GM23248 (cell line): Measurements from ENCODE around the gene PRR23E. TPM values are rescaled to one million over a fixed set of nuclear protein-coding genes. Genes with fewer than 3 reads are reported as not detected.
A peak's percentile ranks its signal among the peaks of the same experiment; 100 is the strongest.

Experiments
- DNase-seq: peaks from one replicate; pipeline ENCODE4 v3.0.0-alpha.2; 2015
- H2AFZ ChIP-seq: fragments of 200-600 bp; sonication (generic); 2 replicates; pipeline ENCODE4 v1.6.1; 2016; ENCODE audit warnings: antibody characterized with exemption
- H3F3A ChIP-seq: fragments of 200-600 bp; sonication (generic); 2 replicates; pipeline ENCODE4 v1.6.1; 2016; ENCODE audit warnings: mild to moderate bottlenecking, antibody characterized with exemption, mixed run types; ENCODE audit not compliant: insufficient read depth
- H3K27ac ChIP-seq: fragments of 200-600 bp; sonication (generic); 2 replicates; pipeline ENCODE4 v1.5.1; 2016; ENCODE audit warnings: mild to moderate bottlenecking
- H3K27me3 ChIP-seq: fragments of 200-600 bp; sonication (generic); replicated peaks from 2 replicates; pipeline ENCODE4 v1.6.1; 2016; ENCODE audit warnings: mild to moderate bottlenecking; ENCODE audit not compliant: insufficient read depth
- H3K36me3 ChIP-seq: fragments of 200-600 bp; sonication (generic); 2 replicates; pipeline ENCODE4 v1.6.1; 2016; ENCODE audit warnings: low read depth, mild to moderate bottlenecking
- H3K4me1 ChIP-seq: fragments of 200-600 bp; sonication (generic); 2 replicates; pipeline ENCODE4 v1.6.1; 2016; ENCODE audit warnings: mild to moderate bottlenecking; ENCODE audit not compliant: insufficient read depth
- H3K4me2 ChIP-seq: fragments of 200-600 bp; sonication (generic); one replicate; pipeline ENCODE4 v1.6.1; 2016; ENCODE audit warnings: mild to moderate bottlenecking; ENCODE audit not compliant: unreplicated experiment
- H3K4me3 ChIP-seq: fragments of 200-600 bp; sonication (generic); 2 replicates; pipeline ENCODE4 v1.5.1; 2016; ENCODE audit warnings: mild to moderate bottlenecking
- H3K79me2 ChIP-seq: fragments of 200-600 bp; sonication (generic); 2 replicates; pipeline ENCODE4 v1.6.1; 2016; ENCODE audit warnings: mild to moderate bottlenecking; ENCODE audit not compliant: insufficient read depth
- H3K9ac ChIP-seq: fragments of 200-600 bp; sonication (generic); 2 replicates; pipeline ENCODE4 v1.6.1; 2016; ENCODE audit warnings: mild to moderate bottlenecking
- H3K9me2 ChIP-seq: fragments of 200-600 bp; sonication (generic); 2 replicates; pipeline ENCODE4 v1.6.1; 2016; ENCODE audit warnings: mixed run types, mild to moderate bottlenecking, moderate library complexity; ENCODE audit not compliant: insufficient read depth
- H3K9me3 ChIP-seq: fragments of 200-600 bp; sonication (generic); one replicate; pipeline ENCODE4 v1.6.1; 2017; ENCODE audit warnings: low read depth
- H4K20me1 ChIP-seq: fragments of 200-600 bp; sonication (generic); 2 replicates; pipeline ENCODE4 v1.6.0; 2016; ENCODE audit not compliant: insufficient read depth
- EZH2 ChIP-seq: fragments of 200-600 bp; sonication (generic); IDR thresholded peaks from 2 replicates; pipeline ENCODE4 v1.6.1; 2018; ENCODE audit warnings: antibody characterized with exemption, mild to moderate bottlenecking; ENCODE audit not compliant: insufficient read depth, poor library complexity, severe bottlenecking
- EZH2phosphoT487 ChIP-seq: fragments of 200-600 bp; sonication (generic); IDR thresholded peaks from 2 replicates; pipeline ENCODE4 v1.6.1; 2018; ENCODE audit warnings: antibody characterized with exemption, moderate library complexity, mild to moderate bottlenecking, low read depth; ENCODE audit not compliant: insufficient read depth
- WGBS, 2 experiments: methylation state at CpG; one replicate each; pipeline ENCODE4 v1.1.6; 2015 to 2017; ENCODE audit warnings: low lambda C conversion rate in 2 of 2, low coverage in 1 of 2; ENCODE audit errors: missing lambda C conversion rate in 2 of 2; 5-methylcytosine and 5-hydroxymethylcytosine counted together
- in situ Hi-C: fragments of 300-500 bp; cut with MboI; formaldehyde crosslinking; loops from 2 replicates; pipeline ENCODE4 v1.15.0; 2020
- polyA plus RNA-seq: library from polyadenylated mRNA; unstranded; fragments of >200 nt; fragmentation: Nextera tagmentation; extraction: Ambion mirVana; gene quantifications from 2 replicates; pipeline ENCODE4 v1.2.1, GENCODE V29; 2016
- total RNA-seq: library from RNA; depleted of rRNA; stranded (reverse); fragments of >200 nt; shearing (Covaris generic); gene quantifications from 2 replicates; pipeline ENCODE4 v1.2.3, GENCODE V29; 2014

The PRR23E gene
- total and polyA plus RNA-seq, 2 experiments from 2014 or later: not detected

DNA sequence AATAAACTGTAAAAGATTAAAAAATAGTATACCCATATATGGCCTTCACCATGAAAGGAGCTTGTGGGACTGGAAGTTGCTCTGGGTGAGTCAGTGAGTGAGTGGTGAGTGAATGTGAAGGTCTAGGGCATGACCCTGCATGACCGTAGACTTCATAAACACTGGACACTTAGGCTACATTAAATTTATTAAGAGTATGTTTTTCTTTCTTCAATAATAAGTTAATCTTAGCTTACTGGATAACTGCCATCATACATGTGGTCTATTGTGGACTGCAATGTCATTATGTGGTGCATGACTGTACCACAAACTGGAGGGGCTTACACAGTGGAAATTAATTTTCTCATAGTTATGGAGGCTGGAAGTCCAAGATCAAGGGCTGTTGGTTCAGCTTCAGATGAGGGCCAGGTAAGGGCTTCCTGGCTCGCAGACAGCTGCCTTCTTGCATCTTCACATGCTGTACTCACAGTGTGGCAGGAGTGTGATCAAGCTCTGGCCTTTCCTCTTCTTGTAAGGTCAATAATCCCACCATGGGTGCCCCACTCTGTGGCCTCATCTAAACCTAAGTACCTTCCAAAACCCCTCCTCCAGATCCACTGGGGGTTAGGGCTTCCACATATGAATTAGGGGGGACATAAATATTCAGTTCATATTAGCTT, 40.8 kb upstream of the PRR23E start:
- TF ChIP-seq EZH2: no peak
- no peak for TF ChIP-seq EZH2phosphoT487
- no peaks in the 10 kb centered on the region for H3K36me3 ChIP-seq
- DNase-seq: peak; percentile 53
- no peak overlapping the region for H3K27ac ChIP-seq
- H3K4me2 ChIP-seq: no peak overlapping the region
- H3K27me3 ChIP-seq: peaks cover 9% of the 10 kb centered on the region; the same call in 1 of the 2 replicates
- no peak overlapping the region for H2AFZ ChIP-seq
- no peak overlapping the region for H3K4me3 ChIP-seq
- H3F3A ChIP-seq: no peaks in the 10 kb centered on the region
- no peaks in the 10 kb centered on the region for H3K9me3 ChIP-seq
- H3K79me2 ChIP-seq: no peaks in the 10 kb centered on the region
- in situ Hi-C loops: no loop called here
- WGBS, 2 experiments: 47 to 50% methylated on average over 2 of the region's 2 CpGs
- H3K9me2 ChIP-seq: no peaks in the 10 kb centered on the region
- H3K9ac ChIP-seq: no peak overlapping the region
- H3K4me1 ChIP-seq: peaks cover 9% of the 10 kb centered on the region
- H4K20me1 ChIP-seq: no peaks in the 10 kb centered on the region

DNA sequence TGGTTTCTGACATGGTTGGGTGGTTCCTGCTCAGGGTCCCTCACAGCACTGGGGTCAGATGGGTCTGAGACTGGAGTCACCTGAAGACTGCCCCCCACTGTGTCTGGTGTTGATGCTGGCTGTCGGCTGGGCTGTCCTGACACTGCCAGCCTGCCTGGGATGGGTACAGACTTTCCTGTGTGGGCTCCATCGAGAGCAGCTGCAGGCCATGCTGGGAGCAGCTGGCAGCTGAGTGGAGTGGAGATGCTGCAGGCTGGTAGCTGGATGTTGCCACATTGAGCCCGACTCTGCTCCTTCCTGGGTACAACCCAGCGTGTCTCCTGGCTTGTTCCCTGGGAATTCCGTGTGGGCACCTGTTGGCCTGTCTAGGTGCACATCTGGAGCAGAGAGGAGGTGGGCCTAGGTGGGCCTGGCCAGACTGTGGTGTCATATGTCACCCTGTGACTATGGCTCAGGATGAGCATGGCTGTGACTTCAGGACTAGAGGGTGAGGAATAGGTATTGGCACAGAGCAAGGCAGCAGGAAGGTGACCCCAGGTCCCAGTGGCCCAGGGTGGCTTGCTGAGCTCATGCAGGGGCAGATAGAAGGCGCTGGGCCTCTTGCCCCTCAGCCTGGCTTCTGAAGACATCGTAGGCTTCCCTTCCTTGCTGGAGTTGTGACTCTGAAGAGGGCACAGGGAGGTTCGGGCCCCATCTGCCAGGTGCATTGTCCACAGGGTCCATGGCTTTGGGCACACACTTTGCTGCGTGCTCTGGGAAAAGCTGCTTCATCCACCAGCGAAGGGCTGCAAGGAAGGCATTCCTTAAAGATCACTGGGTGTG, 40.0 kb upstream of the PRR23E start:
- H3K4me1 ChIP-seq: peaks cover 9% of the 10 kb centered on the region
- H3K9me3 ChIP-seq: no peaks in the 10 kb centered on the region
- H3K27ac ChIP-seq: no peak overlapping the region
- H4K20me1 ChIP-seq: no peaks in the 10 kb centered on the region
- no peak overlapping the region for H2AFZ ChIP-seq
- no peak for TF ChIP-seq EZH2
- no peak for TF ChIP-seq EZH2phosphoT487
- no peak overlapping the region for H3K4me2 ChIP-seq
- no peaks in the 10 kb centered on the region for H3K79me2 ChIP-seq
- no peaks in the 10 kb centered on the region for H3F3A ChIP-seq
- H3K36me3 ChIP-seq: no peaks in the 10 kb centered on the region
- in situ Hi-C loops: no loop called here
- H3K4me3 ChIP-seq: no peak overlapping the region
- no peak for DNase-seq
- H3K9me2 ChIP-seq: no peaks in the 10 kb centered on the region
- 75 to 78% methylated on average over 10 of the region's 10 CpGs for WGBS, 2 experiments
- H3K9ac ChIP-seq: no peak overlapping the region
- peaks cover 9% of the 10 kb centered on the region for H3K27me3 ChIP-seq

DNA sequence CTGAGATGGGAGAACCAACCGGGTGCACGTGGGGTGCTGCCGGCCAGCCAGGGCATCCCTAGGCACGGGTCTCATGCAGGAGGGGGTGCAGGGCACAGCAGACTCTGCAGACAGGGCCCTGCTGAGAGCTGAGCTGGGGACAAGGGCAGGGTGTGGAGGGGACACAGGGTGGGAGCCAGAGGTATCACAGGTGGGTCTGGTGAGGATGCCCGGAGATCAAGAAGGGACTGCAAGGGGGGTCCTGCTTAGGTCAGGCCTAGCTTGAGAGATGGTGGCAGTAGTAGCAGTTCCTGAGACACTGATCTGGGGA, 39.5 kb upstream of the PRR23E start:
- in situ Hi-C loops: no loop called here
- DNase-seq: no peak
- Histone ChIP-seq H2AFZ (no peak overlapping the region), H3F3A (no peaks in the 10 kb centered on the region), H3K79me2 (no peaks in the 10 kb centered on the region), H3K36me3 (no peaks in the 10 kb centered on the region), H3K27ac (no peak overlapping the region), H3K9ac (no peak overlapping the region), H3K9me2 (no peaks in the 10 kb centered on the region), H3K4me3 (no peak overlapping the region), H4K20me1 (no peaks in the 10 kb centered on the region), H3K4me1 (peaks cover 9% of the 10 kb centered on the region), H3K4me2 (no peak overlapping the region), H3K27me3 (peaks cover 9% of the 10 kb centered on the region), H3K9me3 (no peaks in the 10 kb centered on the region)
- no peak for TF ChIP-seq EZH2phosphoT487
- no peak for TF ChIP-seq EZH2
- 88 to 91% methylated on average over 5 of the region's 5 CpGs for WGBS, 2 experiments

DNA sequence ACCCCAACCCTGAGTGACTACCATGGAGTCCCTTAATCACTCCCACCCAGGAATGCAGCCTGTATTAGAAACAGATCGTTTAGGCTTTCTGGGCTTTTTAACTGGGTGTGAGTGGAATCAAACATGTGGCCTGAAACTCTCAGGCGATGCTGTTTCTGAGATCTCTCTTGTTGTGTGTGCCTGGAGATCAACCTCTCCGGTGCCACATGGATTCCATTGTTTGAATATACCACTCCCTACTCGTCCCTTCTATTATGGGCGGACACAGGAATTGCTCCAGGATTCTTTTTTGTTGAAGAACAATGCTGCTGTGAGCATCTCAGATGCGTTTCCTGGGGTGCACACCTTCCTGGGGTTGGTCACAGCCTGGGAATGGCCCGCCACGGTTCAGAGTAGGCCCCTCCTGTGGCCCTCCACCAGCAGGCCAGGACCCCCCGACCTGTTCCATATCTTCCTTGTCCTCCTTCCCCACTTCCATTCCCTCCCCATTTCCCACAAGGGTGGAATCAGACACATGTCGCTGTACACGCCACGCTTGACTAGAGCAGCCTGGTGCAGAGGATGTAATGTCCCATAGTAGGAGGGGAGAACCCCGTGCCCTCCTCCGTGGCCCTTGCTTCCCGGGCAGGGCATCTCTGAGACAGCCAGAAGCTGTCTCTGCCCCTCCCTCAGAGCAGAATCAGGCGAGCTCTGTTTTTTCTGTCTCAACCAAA, 36.4 kb upstream of the PRR23E start:
- no peak overlapping the region for H3K4me2 ChIP-seq
- H3K27me3 ChIP-seq: peaks cover 12% of the 10 kb centered on the region
- no peak for TF ChIP-seq EZH2
- TF ChIP-seq EZH2phosphoT487: no peak
- no peaks in the 10 kb centered on the region for H3K9me2 ChIP-seq
- 20 to 24% methylated on average over 15 to 16 of the region's 16 CpGs for WGBS, 2 experiments
- H3K27ac ChIP-seq: no peak overlapping the region
- H3K4me3 ChIP-seq: no peak overlapping the region
- no peaks in the 10 kb centered on the region for H3K36me3 ChIP-seq
- in situ Hi-C loops: no loop called here
- no peaks in the 10 kb centered on the region for H3F3A ChIP-seq
- H3K79me2 ChIP-seq: no peaks in the 10 kb centered on the region
- H4K20me1 ChIP-seq: no peaks in the 10 kb centered on the region
- no peak overlapping the region for H2AFZ ChIP-seq
- no peak overlapping the region for H3K9ac ChIP-seq
- H3K4me1 ChIP-seq: peaks cover 8% of the 10 kb centered on the region
- H3K9me3 ChIP-seq: no peaks in the 10 kb centered on the region
- no peak for DNase-seq
